ENCODE measurements around the gene IFNA8.
"Not testable (repeated sequence)": the region's sequence is repeated elsewhere in the genome, so short reads cannot be mapped to it uniquely, and the experiment has no call there.

The IFNA8 gene

GRCh38 chr9:21408817-21409216 is at the start of gene IFNA8:
Gene IFNA8, plus strand, starts transcription at chr9:21409117. Its CDS starts 60 bp downstream, at chr9:21409177.
- DNase-seq, result no peak

GRCh38 chr9:21362287-21362686 is 46.6 kb upstream of the IFNA8 start:
- no peak for DNase-seq

GRCh38 chr9:21367169-21367568 is 41.7 kb upstream of the IFNA8 start:
- not testable (repeated sequence) for DNase-seq

GRCh38 chr9:21367957-21368356 is 41.0 kb upstream of the IFNA8 start, which contains the start of gene IFNA13:
Gene IFNA13, minus strand, starts transcription at chr9:21368057. Its CDS starts 47 bp downstream, at chr9:21368010.
- DNase-seq, result no peak

GRCh38 chr9:21371467-21371866 is 37.5 kb upstream of the IFNA8 start:
- not testable (repeated sequence) for DNase-seq

GRCh38 chr9:21381448-21382339 is 27.2 kb upstream of the IFNA8 start:
- DNase-seq, result no peak

GRCh38 chr9:21383627-21384026 is 25.3 kb upstream of the IFNA8 start:
- DNase-seq, result no peak

GRCh38 chr9:21385131-21385670 is 23.7 kb upstream of the IFNA8 start, which contains the start of gene IFNA2:
Gene IFNA2, minus strand, starts transcription at chr9:21385398. Its CDS starts 69 bp downstream, at chr9:21385329.
- DNase-seq, result no peak

GRCh38 chr9:21392270-21392669 is 16.6 kb upstream of the IFNA8 start:
- DNase-seq, result no peak

GRCh38 chr9:21395778-21396717 is 12.9 kb upstream of the IFNA8 start:
- no peak for DNase-seq

GRCh38 chr9:21398955-21399489 is 9.9 kb upstream of the IFNA8 start:
- DNase-seq, result no peak

GRCh38 chr9:21399956-21400355 is 9.0 kb upstream of the IFNA8 start:
- DNase-seq, result no peak

- no peak for DNase-seq
These were observed 6.3 kb upstream of the IFNA8 start for GRCh38 chr9:21402386-21403251.

GRCh38 chr9:21404146-21404545 is 4.8 kb upstream of the IFNA8 start:
- DNase-seq, result no peak

- no peak for DNase-seq
These were observed 3.2 kb downstream of the IFNA8 start for GRCh38 chr9:21412107-21412506.

- no peak for DNase-seq
These were observed 4.2 kb downstream of the IFNA8 start for GRCh38 chr9:21413151-21413550.

GRCh38 chr9:21413624-21414023 is 4.7 kb downstream of the IFNA8 start:
- no peak for DNase-seq

- DNase-seq, result no peak
These were observed 5.5 kb downstream of the IFNA8 start for GRCh38 chr9:21414220-21414940.

- DNase-seq, result no peak
These were observed 6.8 kb downstream of the IFNA8 start for GRCh38 chr9:21415493-21416267.

GRCh38 chr9:21428235-21428634 is 19.3 kb downstream of the IFNA8 start:
- no peak for DNase-seq
